ENCODE measurements around the gene DOK1.

DOK1 gene

DNA sequence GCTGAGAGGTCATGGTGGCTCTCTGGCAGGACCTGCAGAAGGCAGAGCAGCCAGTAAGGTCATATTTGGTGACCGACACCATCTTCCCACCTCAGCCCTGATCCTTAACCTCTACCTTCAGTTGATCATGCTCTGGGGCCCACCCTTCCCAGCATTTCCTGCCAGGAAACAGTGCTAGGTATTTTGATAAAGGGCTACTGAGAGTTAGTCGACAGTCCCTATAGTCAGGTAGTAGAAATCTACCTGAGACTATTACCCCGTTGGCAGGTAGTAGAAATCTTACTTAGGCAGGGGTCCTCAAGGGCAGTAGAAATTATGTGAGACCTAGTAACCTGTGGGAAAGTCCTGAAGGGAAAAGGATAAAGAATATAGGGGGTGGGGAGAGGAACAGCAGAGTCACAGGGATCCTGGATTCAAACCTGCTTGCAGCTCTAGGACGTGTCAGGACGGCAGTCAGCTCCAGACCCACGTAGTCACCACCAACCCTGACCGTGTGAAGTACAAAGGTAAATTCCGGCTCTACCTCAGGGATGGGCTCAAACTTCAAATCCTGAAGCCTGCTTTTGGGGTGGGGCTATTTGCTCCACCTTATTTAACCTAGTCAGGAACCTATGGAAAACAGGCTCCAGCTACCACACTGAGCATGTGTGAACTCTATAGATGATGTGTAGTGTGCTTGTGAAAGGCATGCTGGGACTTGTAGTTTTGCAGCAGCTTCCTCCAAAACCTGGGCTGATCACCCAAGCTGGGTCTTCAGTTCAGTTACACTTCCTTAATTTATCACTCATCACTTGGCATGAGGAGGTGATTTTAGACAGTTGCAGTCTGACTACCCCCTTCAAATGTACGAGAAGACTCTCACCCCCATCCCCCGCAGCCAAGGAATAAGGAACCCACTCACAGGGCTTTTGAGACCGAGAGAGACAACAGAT, 28.5 kb upstream of the DOK1 start, which contains the start of gene DQX1:
DQX1 (minus strand) TSS at position 515 of the 932 bp plus-strand sequence; CDS start at position 13, 502 bp downstream.
- in situ Hi-C loops (cut with HindIII; ENCODE audit: low sequenced_read_pairs), result no loop called here

GRCh38 chr2:74526649-74527230, 27.8 kb upstream of the DOK1 start:
- in situ Hi-C loops (cut with HindIII; ENCODE audit: low sequenced_read_pairs), result no loop called here

DNA sequence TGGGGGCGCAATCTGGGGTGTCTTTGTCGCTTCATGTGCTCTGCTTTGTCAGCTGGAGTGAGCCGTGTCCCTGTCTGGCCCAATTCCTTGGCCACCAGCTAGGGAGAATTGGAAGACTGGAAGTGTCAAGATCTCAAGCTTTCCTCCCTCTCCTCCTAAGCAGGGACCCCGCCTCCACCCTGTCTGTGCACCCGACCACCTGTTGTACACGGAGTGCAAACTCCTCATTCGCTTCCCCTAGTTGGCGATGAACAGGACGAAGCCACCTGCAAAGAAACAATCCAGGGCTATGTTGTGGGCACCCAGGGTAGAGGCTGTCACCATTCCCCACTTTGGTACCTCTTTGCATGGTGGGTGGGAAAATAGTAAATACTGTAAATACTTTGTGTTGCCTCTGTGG, 26.8 kb upstream of the DOK1 start:
- in situ Hi-C loops (cut with HindIII; ENCODE audit: low sequenced_read_pairs), result no loop called here

- in situ Hi-C loops (cut with HindIII; ENCODE audit: low sequenced_read_pairs), result no loop called here
Measured at GRCh38 chr2:74528600-74529356, 25.7 kb upstream of the DOK1 start.

- in situ Hi-C loops (cut with HindIII; ENCODE audit: low sequenced_read_pairs), result no loop called here
Measured at GRCh38 chr2:74529357-74530238, 24.9 kb upstream of the DOK1 start, which contains the start of the genes AUP1 and HTRA2. AUP1 (minus strand) TSS chr2:74529706; CDS start chr2:74529629, 77 bp downstream. HTRA2 (plus strand) TSS chr2:74529933; CDS start chr2:74530007, 74 bp downstream.

DNA sequence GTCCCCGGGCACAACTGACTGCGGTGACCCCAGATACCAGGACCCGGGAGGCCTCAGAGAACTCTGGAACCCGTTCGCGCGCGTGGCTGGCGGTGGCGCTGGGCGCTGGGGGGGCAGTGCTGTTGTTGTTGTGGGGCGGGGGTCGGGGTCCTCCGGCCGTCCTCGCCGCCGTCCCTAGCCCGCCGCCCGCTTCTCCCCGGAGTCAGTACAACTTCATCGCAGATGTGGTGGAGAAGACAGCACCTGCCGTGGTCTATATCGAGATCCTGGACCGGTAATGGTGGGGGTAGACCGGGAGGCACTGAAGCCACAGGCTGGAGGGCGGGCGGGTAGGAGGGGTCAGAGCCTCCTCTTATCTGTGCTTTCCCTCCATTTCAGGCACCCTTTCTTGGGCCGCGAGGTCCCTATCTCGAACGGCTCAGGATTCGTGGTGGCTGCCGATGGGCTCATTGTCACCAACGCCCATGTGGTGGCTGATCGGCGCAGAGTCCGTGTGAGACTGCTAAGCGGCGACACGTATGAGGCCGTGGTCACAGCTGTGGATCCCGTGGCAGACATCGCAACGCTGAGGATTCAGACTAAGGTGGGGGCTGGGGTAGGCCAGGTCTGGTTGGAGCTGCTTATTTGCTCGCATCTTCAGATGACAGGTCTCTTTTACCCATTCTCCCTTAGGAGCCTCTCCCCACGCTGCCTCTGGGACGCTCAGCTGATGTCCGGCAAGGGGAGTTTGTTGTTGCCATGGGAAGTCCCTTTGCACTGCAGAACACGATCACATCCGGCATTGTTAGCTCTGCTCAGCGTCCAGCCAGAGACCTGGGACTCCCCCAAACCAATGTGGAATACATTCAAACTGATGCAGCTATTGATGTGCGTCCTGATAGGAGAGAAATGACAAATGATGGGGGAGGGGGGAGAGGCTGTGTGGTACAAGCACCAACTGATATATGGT, 24.0 kb upstream of the DOK1 start:
- in situ Hi-C loops (cut with HindIII; ENCODE audit: low sequenced_read_pairs), result no loop called here

DNA sequence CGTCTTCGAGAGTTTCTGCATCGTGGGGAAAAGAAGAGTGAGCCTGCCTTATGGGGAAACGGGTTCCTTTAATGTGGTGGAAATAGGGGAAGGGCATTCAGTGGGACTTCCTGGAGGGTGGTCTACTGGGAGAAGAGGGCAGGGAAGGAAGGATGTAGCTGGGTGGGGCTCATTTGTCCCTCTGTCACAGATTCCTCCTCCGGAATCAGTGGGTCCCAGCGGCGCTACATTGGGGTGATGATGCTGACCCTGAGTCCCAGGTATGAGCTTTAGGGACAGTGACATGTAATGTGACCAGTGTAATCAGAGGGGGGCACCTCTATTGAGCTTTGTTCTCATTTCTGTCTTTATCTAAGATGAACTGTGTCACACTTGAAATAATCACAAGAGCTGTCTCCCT, 22.9 kb upstream of the DOK1 start:
- in situ Hi-C loops (cut with HindIII; ENCODE audit: low sequenced_read_pairs), result no loop called here

DNA sequence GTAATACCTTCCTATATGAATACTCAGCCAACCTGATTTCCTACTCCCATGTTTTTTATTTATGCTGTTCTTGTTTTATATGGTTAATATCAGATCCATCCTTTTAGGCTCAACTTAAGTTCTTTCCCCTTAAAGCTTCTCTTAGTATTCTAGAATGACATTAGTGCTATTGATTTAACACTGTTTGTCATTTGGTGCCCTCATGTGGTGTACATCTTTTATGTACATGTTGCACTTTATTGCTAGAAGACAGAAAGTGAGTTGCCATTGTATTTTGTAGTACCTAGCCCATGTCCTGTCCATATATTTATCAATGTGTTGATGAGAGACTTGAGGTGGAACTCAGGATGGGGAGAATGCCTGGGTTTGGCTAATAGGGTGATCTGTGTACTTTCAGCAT, 22.3 kb upstream of the DOK1 start:
- in situ Hi-C loops (cut with HindIII; ENCODE audit: low sequenced_read_pairs), result no loop called here

GRCh38 chr2:74533464-74533863, 21.1 kb upstream of the DOK1 start:
- in situ Hi-C loops (cut with HindIII; ENCODE audit: low sequenced_read_pairs), result no loop called here

DNA sequence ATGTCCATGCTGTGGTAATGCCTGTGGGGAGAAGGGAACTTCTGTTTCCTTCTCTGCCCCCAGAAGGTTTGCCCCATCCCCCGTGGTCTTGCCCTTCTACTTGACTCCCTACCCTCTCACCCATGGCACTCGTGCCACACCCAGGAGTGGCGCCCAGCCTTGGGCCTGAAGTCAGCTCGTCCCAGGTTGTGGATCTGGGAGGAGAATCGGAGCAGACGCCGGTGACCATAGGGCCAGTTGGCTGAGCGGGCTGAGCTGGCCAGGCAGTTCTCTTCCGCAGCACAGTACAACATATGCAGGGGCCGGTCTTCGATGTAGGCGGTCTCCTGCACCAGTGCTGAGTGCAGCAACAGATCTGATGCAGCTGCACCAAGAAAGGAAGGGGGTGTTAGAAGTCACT, 20.1 kb upstream of the DOK1 start:
- in situ Hi-C loops (cut with HindIII; ENCODE audit: low sequenced_read_pairs), result no loop called here

DNA sequence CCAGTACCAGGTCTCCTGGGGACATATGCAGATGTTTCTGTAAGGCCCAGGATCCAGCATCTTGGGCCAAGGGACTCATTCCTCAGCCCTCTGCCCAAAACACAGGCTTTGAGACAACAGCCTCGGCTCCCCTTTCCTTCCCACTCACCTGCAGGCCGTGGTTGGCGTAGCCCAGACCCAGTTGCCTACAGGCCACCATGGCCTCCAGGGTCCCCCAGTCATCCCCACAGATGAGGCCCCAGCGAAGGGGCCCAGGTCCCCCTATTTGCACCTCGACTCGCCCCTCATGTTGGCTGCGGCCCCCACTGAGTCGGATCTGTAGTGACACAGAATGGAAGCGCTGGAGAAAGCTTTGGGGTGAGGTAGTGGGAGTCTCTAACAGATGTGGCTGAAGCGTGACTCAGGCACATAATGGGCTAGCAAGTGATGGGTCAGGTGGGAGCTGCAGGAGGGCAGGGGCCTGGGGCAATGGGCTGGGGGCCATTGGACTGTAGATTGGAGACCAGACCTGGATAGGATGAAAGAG, 19.0 kb upstream of the DOK1 start:
- in situ Hi-C loops (cut with HindIII; ENCODE audit: low sequenced_read_pairs), result no loop called here

- in situ Hi-C loops (cut with HindIII; ENCODE audit: low sequenced_read_pairs), result no loop called here
Measured at GRCh38 chr2:74536166-74536950, 18.2 kb upstream of the DOK1 start.

- in situ Hi-C loops (cut with HindIII; ENCODE audit: low sequenced_read_pairs), result no loop called here
Measured at GRCh38 chr2:74537140-74537539, 17.4 kb upstream of the DOK1 start.

DNA sequence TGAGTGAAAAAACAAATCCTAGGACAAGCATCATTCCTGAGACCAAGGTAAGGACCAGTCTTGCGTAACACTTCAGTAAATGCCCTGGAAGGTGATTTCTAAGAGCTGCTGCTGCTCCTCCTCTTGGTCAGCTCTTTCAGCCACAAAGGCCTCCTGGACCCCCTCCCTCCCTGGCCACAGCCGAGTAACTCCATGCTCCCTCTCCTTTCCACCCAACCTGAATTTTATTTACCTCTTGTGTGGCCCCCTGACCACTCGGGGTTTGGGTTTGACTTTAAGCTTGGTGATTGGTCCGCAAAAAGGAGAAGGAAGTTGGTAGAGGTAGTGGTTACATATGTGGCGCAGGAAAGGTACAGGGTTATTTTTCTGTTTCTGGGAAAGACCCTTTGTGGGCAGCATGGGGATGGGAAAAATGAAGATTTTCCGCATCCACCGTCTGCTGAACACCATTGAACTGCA, 15.6 kb upstream of the DOK1 start:
- in situ Hi-C loops (cut with HindIII; ENCODE audit: low sequenced_read_pairs), result no loop called here

GRCh38 chr2:74540291-74540690, 14.2 kb upstream of the DOK1 start:
- in situ Hi-C loops (cut with HindIII; ENCODE audit: low sequenced_read_pairs), result no loop called here

- in situ Hi-C loops (cut with HindIII; ENCODE audit: low sequenced_read_pairs), result no loop called here
Measured at GRCh38 chr2:74542978-74543377, 11.5 kb upstream of the DOK1 start.

DNA sequence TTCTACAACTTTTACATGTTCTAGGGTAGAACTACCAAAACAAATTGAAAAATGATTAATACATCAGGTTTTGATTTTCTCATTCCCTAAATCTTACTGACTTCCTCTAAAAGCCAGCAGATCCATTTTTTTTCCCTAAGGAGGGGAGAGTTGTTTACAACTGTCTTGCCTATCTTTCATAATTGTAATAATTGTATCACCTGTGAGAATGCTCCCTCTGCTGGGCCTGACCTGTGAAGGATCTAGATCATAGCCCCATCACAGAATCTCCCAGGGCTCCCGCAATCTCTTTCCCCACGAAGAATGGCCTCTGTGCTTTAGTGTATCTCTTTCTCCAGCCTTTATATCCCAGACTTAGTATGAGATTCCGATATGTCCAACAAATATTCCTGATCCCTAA, 9.9 kb upstream of the DOK1 start:
- in situ Hi-C loops (cut with HindIII; ENCODE audit: low sequenced_read_pairs), result no loop called here

- in situ Hi-C loops (cut with HindIII; ENCODE audit: low sequenced_read_pairs), result no loop called here
Measured at GRCh38 chr2:74546004-74546403, 8.5 kb upstream of the DOK1 start.

Data from DLD1 (cell line).